Measurements from ENCODE around the gene GCC2.
"Not testable (repeated sequence)": the region's sequence is repeated elsewhere in the genome, so short reads cannot be mapped to it uniquely, and the experiment has no call there.

Gene GCC2

GRCh38 chr2:108418416-108418815, 30.6 kb upstream of the GCC2 start:
- no peak overlapping the region for H3K27ac ChIP-seq

GRCh38 chr2:108423067-108423466, 25.9 kb upstream of the GCC2 start:
- H3K27ac ChIP-seq: no peak overlapping the region
- TF ChIP-seq CTCF (conservative IDR thresholded peaks at IDR 0.05) (no peak), ZFX (IDR thresholded peaks at IDR 0.05) (no peak)

More at GRCh38 chr2:108418416-108418815, 30.6 kb upstream of the GCC2 start:
- no peak for TF ChIP-seq ZFX (IDR thresholded peaks at IDR 0.05)
- TF ChIP-seq CTCF (conservative IDR thresholded peaks at IDR 0.05): no peak

- TF ChIP-seq ZFX (IDR thresholded peaks at IDR 0.05) (no peak), CTCF (conservative IDR thresholded peaks at IDR 0.05) (no peak)
- H3K27ac ChIP-seq: no peak overlapping the region
Observed at GRCh38 chr2:108423502-108424251, 25.3 kb upstream of the GCC2 start.

- TF ChIP-seq CTCF (conservative IDR thresholded peaks at IDR 0.05): no peak
- TF ChIP-seq ZFX (IDR thresholded peaks at IDR 0.05): no peak
- H3K27ac ChIP-seq: no peak overlapping the region
Observed at GRCh38 chr2:108428286-108429009, 20.6 kb upstream of the GCC2 start.

- not testable (repeated sequence) for H3K27ac ChIP-seq
Observed at GRCh38 chr2:108435578-108435977, 13.4 kb upstream of the GCC2 start.

- no peak for TF ChIP-seq CTCF (conservative IDR thresholded peaks at IDR 0.05)
- no peak for TF ChIP-seq ZFX (IDR thresholded peaks at IDR 0.05)
Observed at GRCh38 chr2:108436976-108437375, 12.0 kb upstream of the GCC2 start.

GRCh38 chr2:108441712-108442111, 7.3 kb upstream of the GCC2 start:
- TF ChIP-seq CTCF (conservative IDR thresholded peaks at IDR 0.05) (no peak), ZFX (IDR thresholded peaks at IDR 0.05) (no peak)
- no peak overlapping the region for H3K27ac ChIP-seq

More at GRCh38 chr2:108436976-108437375, 12.0 kb upstream of the GCC2 start:
- no peak overlapping the region for H3K27ac ChIP-seq
